ENCODE measurements around the gene ARPC1A.

ARPC1A gene

GRCh38 chr7:99305473-99306260, 20.0 kb upstream of the ARPC1A start:
- Histone ChIP-seq H3K36me3 (replicated peaks) (no peaks in the 10 kb centered on the region), H3K4me3 (ENCODE audit: low read depth, low read length) (no peak overlapping the region), H3K27me3 (replicated peaks) (no peaks in the 10 kb centered on the region), H3K27ac (no peak overlapping the region)
- TF ChIP-seq CTCF (IDR thresholded peaks at IDR 0.05; ENCODE audit: low read depth, low read length, missing control alignments): no peak
- in situ Hi-C loops (cut with HindIII; ENCODE audit: low pct_ligation_motif_present, low sequenced_read_pairs): loop anchor here (25.0 kb wide), 1 partner anchor 293 kb away; no protein-coding TSS in a partner anchor
- no peak for DNase-seq

DNA sequence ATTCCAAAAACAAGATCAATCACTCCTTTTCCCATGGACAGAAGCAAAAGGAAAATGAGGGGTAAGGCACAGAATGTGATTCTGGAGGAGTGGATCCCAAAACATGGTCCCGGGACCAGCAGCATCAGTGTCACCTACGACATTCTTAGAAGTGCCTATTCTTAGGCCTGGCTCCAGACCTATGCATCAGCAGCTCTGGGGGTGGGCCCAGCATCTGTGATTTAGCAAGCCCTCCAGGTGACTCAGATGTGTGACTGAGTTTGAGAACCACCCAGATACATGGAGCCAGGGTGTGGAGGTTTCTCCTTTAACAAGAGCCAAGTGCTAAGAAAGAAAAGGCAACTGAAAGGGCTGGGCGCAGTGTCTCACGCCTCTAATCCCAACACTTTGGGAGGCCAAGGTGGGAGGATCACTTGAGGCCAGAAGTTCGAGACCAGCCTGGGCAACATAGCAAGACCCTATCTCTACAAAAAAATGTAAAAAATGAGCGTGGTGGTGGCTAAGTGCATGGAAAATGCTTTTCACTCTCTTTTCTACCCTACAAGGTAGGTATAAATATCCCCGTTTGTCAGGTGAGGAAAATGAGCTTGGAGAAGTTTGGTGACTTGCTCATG, 17.1 kb upstream of the ARPC1A start:
- DNase-seq: no peak
- H3K27ac ChIP-seq: no peak overlapping the region

GRCh38 chr7:99309111-99309510, 16.6 kb upstream of the ARPC1A start:
- no peaks in the 10 kb centered on the region for H3K27me3 ChIP-seq (replicated peaks)
- DNase-seq: no peak
- no peak for TF ChIP-seq CTCF (IDR thresholded peaks at IDR 0.05; ENCODE audit: low read depth, low read length, missing control alignments)
- H3K36me3 ChIP-seq (replicated peaks): no peaks in the 10 kb centered on the region
- no peak overlapping the region for H3K4me3 ChIP-seq (ENCODE audit: low read depth, low read length)
- no peak overlapping the region for H3K27ac ChIP-seq
- in situ Hi-C loops (cut with HindIII; ENCODE audit: low pct_ligation_motif_present, low sequenced_read_pairs): loop anchor here (25.0 kb wide), 1 partner anchor 297 kb away; no protein-coding TSS in a partner anchor

More for the DNA sequence above, 17.1 kb upstream of the ARPC1A start:
- H3K36me3 ChIP-seq (replicated peaks): no peaks in the 10 kb centered on the region
- in situ Hi-C loops (cut with HindIII; ENCODE audit: low pct_ligation_motif_present, low sequenced_read_pairs): loop anchor here (25.0 kb wide), 1 partner anchor 296 kb away; no protein-coding TSS in a partner anchor
- no peak overlapping the region for H3K4me3 ChIP-seq (ENCODE audit: low read depth, low read length)
- no peaks in the 10 kb centered on the region for H3K27me3 ChIP-seq (replicated peaks)
- TF ChIP-seq CTCF (IDR thresholded peaks at IDR 0.05; ENCODE audit: low read depth, low read length, missing control alignments): no peak

DNA sequence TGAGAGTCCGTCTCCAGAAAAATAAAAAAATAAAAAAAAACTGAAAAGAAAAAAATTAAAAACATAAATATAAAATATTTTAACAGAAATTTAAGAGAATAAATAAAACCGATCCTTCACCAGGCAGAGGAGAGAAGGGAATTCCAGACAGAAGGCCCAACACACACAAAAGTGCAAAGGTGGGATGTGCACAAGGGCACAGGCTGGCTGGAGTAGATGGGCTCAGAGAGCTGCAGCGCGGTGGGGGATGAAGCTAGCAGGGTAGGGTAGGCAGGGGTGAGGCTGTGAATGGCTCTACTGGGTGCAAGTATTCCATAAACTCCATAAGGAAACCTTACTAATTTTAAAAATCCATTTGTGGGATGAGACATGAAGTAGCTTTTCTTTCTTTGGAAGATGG, 15.7 kb upstream of the ARPC1A start:
- Histone ChIP-seq H3K27ac (no peak overlapping the region), H3K36me3 (replicated peaks) (no peaks in the 10 kb centered on the region), H3K4me3 (ENCODE audit: low read depth, low read length) (no peak overlapping the region), H3K27me3 (replicated peaks) (no peaks in the 10 kb centered on the region)
- in situ Hi-C loops (cut with HindIII; ENCODE audit: low pct_ligation_motif_present, low sequenced_read_pairs): loop anchor here (25.0 kb wide), 1 partner anchor 298 kb away; no protein-coding TSS in a partner anchor
- TF ChIP-seq CTCF (IDR thresholded peaks at IDR 0.05; ENCODE audit: low read depth, low read length, missing control alignments): no peak
- no peak for DNase-seq

GRCh38 chr7:99311702-99312101, 14.0 kb upstream of the ARPC1A start:
- peak; percentile 27 for TF ChIP-seq CTCF (IDR thresholded peaks at IDR 0.05; ENCODE audit: low read depth, low read length, missing control alignments)
- Histone ChIP-seq H3K36me3 (replicated peaks) (no peaks in the 10 kb centered on the region), H3K4me3 (ENCODE audit: low read depth, low read length) (no peak overlapping the region), H3K27me3 (replicated peaks) (no peaks in the 10 kb centered on the region), H3K27ac (no peak overlapping the region)
- in situ Hi-C loops (cut with HindIII; ENCODE audit: low pct_ligation_motif_present, low sequenced_read_pairs): loop anchor here (25.0 kb wide), 1 partner anchor 299 kb away; no protein-coding TSS in a partner anchor
- no peak for DNase-seq
